Pancreas (tissue), 10 donors: ENCODE measurements around the gene TTC33. TPM values are rescaled to one million over a fixed set of nuclear protein-coding genes. Genes with fewer than 3 reads are reported as not detected.
"Not testable (repeated sequence)": the region's sequence is repeated elsewhere in the genome, so short reads cannot be mapped to it uniquely, and the experiment has no call there.

Experiments
- ATAC-seq, 4 donors: fragments of 200-7000 bp; cut with Tn5 transposase; one replicate each; pipeline versions ENCODE4 v1.8.0 to v1.9.1; 2020; ENCODE audit warnings: mild to moderate bottlenecking in 4 of 4, moderate library complexity in 4 of 4
- DNase-seq, 6 donors: peaks; one replicate each; pipeline ENCODE4 v3.0.0-alpha.2; 2020
- FAIRE-seq: peaks from 2 replicates; lab custom pipeline; 2012; peaks lifted over from hg19 to GRCh38; lab: Jason Lieb, UNC
- H3K27ac ChIP-seq, 4 donors: fragments of 200-600 bp; sonication (generic); 1 replicate in 3 of 4; 2 replicates in 1 of 4; pipeline versions ENCODE4 v1.5.0 to v1.8.0; 2020
- H3K27me3 ChIP-seq, 4 donors: fragments of 200-600 bp; one replicate each; pipeline ENCODE4 v1.8.0; 2021
- H3K36me3 ChIP-seq, 3 donors: fragments of 200-600 bp; sonication (generic) in 1 of 3; one replicate each; pipeline versions ENCODE4 v1.5.0 to v1.8.0; 2020 to 2021
- H3K4me1 ChIP-seq, 3 donors: fragments of 200-600 bp; one replicate each; pipeline ENCODE4 v1.8.0; 2021
- H3K4me3 ChIP-seq, 4 donors: fragments of 200-600 bp; sonication (generic) in 2 of 4; one replicate each; pipeline versions ENCODE4 v1.5.0 to v1.8.0; 2020 to 2021
- H3K9me3 ChIP-seq, 4 donors: fragments of 200-600 bp; one replicate each; pipeline ENCODE4 v1.8.0; 2021
- WGBS, 2 donors: extraction: QIAGEN DNeasy Blood & Tissue Kit; methylation state at CpG; one replicate each; pipeline ENCODE4 v1.1.7; 2013; 5-methylcytosine and 5-hydroxymethylcytosine counted together
- intact Hi-C, 3 donors: fragments of 100-400 bp; cut with DNase I; formaldehyde crosslinking; loops; one replicate each; pipeline versions ENCODE4 v1.11.1 to v1.14.2; 2022
- polyA plus RNA-seq, 2 donors: library from polyadenylated mRNA; stranded (reverse); fragments of 200-250 nt; gene quantifications; one replicate each; pipeline ENCODE4 v1.2.3, GENCODE V29; 2013
- total RNA-seq, 6 donors: library from RNA; stranded (reverse); fragmentation: NEBNext Ultra II Directional in 4 of 6; extraction: Animal tissue kit (Norgen Biotek cat#: 25700) in 4 of 6; gene quantifications; one replicate each; pipeline versions ENCODE4 v1.2.1 to v1.2.4, GENCODE V29; 2021 to 2023
- TF ChIP-seq, protein P1 (sequence below), 4 donors: fragments of 200-600 bp; sonication (generic) in 3 of 4; IDR thresholded peaks; one replicate each; pipeline versions ENCODE4 v1.5.0 to v1.8.0; 2021; ENCODE audit warnings: antibody characterized with exemption in 4 of 4
- donor health status: healthy with polysubstance abuse.
- donor health status: DM: no; HTN: no; CAD: no; lungs with moderate emphysema.
- donor health status: DM: no; HTN: no; CAD: no.
- donor health status: control.
- donor health status: control.
- donor health status: Bipolar disorder and iron deficiency.
- donor health status: DM: yes; HTN: yes; CAD: no.
- donor health status: DM: no; HTN: no; CAD: no.
- donor health status: DM: no; HTN: no; CAD: no.
- donor health status: DM: yes; HTN: yes; CAD: no.

Gene TTC33
- total and polyA plus RNA-seq, 8 donors: 3.0 to 8.7 (median 5.5) TPM

GRCh38 chr5:40571729-40572128 is 184.0 kb downstream of the TTC33 start:
- Histone ChIP-seq H3K36me3 (no peaks in the 10 kb centered on the region), H3K4me3 (no peak overlapping the region), H3K27ac (no peak overlapping the region), H3K27me3 (no peaks in the 10 kb centered on the region), H3K9me3 (no peaks in the 10 kb centered on the region), H3K4me1 (no peaks in the 10 kb centered on the region)
- intact Hi-C loops: no loop called here
- TF ChIP-seq, protein P1, sequence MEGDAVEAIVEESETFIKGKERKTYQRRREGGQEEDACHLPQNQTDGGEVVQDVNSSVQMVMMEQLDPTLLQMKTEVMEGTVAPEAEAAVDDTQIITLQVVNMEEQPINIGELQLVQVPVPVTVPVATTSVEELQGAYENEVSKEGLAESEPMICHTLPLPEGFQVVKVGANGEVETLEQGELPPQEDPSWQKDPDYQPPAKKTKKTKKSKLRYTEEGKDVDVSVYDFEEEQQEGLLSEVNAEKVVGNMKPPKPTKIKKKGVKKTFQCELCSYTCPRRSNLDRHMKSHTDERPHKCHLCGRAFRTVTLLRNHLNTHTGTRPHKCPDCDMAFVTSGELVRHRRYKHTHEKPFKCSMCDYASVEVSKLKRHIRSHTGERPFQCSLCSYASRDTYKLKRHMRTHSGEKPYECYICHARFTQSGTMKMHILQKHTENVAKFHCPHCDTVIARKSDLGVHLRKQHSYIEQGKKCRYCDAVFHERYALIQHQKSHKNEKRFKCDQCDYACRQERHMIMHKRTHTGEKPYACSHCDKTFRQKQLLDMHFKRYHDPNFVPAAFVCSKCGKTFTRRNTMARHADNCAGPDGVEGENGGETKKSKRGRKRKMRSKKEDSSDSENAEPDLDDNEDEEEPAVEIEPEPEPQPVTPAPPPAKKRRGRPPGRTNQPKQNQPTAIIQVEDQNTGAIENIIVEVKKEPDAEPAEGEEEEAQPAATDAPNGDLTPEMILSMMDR (IDR thresholded peaks at IDR 0.05): no peak
- no peak for DNase-seq
- ATAC-seq: no peak
- no peak for FAIRE-seq
- WGBS, 2 donors: 78 to 82% methylated on average over 2 of the region's 2 CpGs

DNA sequence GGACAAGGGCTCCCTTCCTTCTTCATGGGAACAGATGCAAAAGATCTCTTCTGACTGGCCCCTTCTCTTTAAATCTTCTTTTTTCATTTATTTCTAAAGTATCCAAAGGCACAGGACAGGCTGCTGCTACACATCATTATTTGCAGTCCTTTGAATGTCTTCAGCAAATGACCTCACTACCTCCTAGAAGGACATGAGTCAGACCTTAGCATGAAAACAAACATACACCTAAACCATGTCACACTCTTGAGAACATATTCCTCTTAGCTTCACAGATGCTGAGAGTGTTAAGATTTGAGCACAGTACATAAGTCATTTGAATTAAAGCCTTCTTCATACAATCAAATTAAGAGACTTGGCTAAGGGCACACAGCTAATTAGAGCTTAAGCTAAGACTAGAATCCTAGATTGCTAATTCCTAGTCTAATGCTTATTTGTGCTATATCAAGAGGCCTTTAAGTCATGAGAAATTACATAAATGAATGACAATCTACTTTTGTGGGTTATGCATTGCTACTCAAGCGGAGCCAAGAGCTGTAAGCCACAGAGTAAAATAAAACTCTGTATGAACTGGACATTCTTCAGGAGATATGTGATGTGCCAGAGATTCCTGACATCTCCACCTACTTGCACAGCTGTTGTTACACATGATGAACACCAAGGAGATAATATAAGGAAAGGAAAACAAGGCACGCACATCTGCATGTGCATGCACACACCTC is 185.2 kb downstream of the TTC33 start:
- Histone ChIP-seq H3K4me1 (no peaks in the 10 kb centered on the region), H3K9me3 (no peaks in the 10 kb centered on the region), H3K4me3 (no peak overlapping the region), H3K27ac (no peak overlapping the region), H3K36me3 (no peaks in the 10 kb centered on the region), H3K27me3 (no peaks in the 10 kb centered on the region)
- intact Hi-C loops: no loop called here
- WGBS, 2 donors: 93 to 95% methylated on average over 2 of the region's 2 CpGs
- TF ChIP-seq, protein P1 (IDR thresholded peaks at IDR 0.05): no peak
- DNase-seq (no peak), FAIRE-seq (no peak), ATAC-seq (peak in 2 of 4 donors; percentile 35 to 47)

DNA sequence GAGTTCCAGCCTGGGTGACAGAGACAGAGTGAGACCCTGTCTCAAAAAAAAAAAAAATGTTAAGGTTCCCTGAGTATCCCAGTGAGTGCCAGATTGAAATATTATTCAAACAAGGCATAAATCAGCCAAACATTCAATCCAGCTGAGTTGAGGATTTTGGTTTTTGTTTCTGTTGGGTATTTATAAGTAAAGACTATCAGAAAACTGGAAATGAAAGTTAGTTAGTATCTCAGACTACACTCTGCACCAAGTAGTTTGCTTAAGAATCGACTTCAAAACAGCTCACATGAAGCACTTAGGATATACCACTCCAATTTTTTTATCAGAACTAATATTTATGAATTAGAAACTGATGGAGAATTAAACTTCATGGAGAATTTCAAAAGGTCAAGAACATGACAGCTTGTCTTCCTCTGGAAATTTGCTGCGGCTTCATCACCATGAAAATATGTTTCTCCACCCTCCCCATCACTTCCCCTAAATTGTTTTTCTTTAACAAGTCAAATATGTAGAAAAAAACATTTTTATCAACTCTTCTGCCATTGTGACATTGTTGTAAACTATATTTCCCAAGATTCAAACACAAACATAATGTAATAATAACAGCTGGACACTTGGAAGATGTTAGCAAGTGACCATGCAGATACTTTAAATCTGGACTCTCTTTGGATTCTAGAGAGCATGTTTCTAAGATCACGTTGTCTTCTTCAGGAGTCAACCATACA is 186.1 kb downstream of the TTC33 start:
- Histone ChIP-seq H3K36me3 (no peaks in the 10 kb centered on the region), H3K27ac (no peak overlapping the region), H3K27me3 (no peaks in the 10 kb centered on the region), H3K4me3 (no peak overlapping the region), H3K4me1 (no peaks in the 10 kb centered on the region), H3K9me3 (no peaks in the 10 kb centered on the region)
- DNase-seq: no peak
- TF ChIP-seq, protein P1 (IDR thresholded peaks at IDR 0.05): no peak
- FAIRE-seq: no peak
- intact Hi-C loops: no loop called here
- ATAC-seq: no peak
- 32 to 59% methylated on average over 3 of the region's 3 CpGs for WGBS, 2 donors

GRCh38 chr5:40568548-40568947 is 187.2 kb downstream of the TTC33 start:
- H3K4me1 ChIP-seq: no peaks in the 10 kb centered on the region
- H3K4me3 ChIP-seq: no peak overlapping the region
- H3K27ac ChIP-seq: no peak overlapping the region
- TF ChIP-seq, protein P1 (IDR thresholded peaks at IDR 0.05): no peak
- FAIRE-seq (no peak), DNase-seq (no peak), ATAC-seq (no peak)
- no peaks in the 10 kb centered on the region for H3K9me3 ChIP-seq
- 66% methylated on average over 1 of the region's 1 CpG for WGBS, 2 donors
- H3K36me3 ChIP-seq: no peaks in the 10 kb centered on the region
- intact Hi-C loops: no loop called here
- no peaks in the 10 kb centered on the region for H3K27me3 ChIP-seq

GRCh38 chr5:40563173-40563572 is 192.6 kb downstream of the TTC33 start:
- intact Hi-C loops, FAIRE-seq, H3K4me3 ChIP-seq, ATAC-seq, H3K4me1 ChIP-seq, H3K27me3 ChIP-seq, H3K9me3 ChIP-seq, DNase-seq, H3K27ac ChIP-seq, H3K36me3 ChIP-seq: not testable (repeated sequence)
